ENCODE results near the gene LMF1. TPM values are rescaled to one million over a fixed set of nuclear protein-coding genes. Genes with fewer than 3 reads are reported as not detected.

LMF1 gene
- polyA plus RNA-seq, 1 donor from 2014 or later = 16.2 TPM

GRCh38 chr16:922051-922450 is 48.7 kb downstream of the LMF1 start:
- H3K9me2 ChIP-seq (ENCODE audit: insufficient read depth, low read length) = no peaks in the 10 kb centered on the region
- TF ChIP-seq TAF1 (IDR thresholded peaks at IDR 0.05; ENCODE audit: low read depth) (no peak), RAD21 (conservative IDR thresholded peaks at IDR 0.05) (no peak), CTCF (IDR thresholded peaks at IDR 0.05; ENCODE audit: poor library complexity, severe bottlenecking) (no peak), EZH2 (IDR thresholded peaks at IDR 0.05; ENCODE audit: borderline replicate concordance, insufficient read depth, low read length, poor library complexity, severe bottlenecking) (no peak), EP300 (conservative IDR thresholded peaks at IDR 0.05; ENCODE audit: poor library complexity, severe bottlenecking) (no peak), POLR2AphosphoS5 (IDR thresholded peaks at IDR 0.05) (no peak), REST (IDR thresholded peaks at IDR 0.05; ENCODE audit: borderline replicate concordance) (no peak)
- H3K9me3 ChIP-seq (ENCODE audit: low read length) = no peaks in the 10 kb centered on the region
- no peak overlapping the region for H3K4me2 ChIP-seq (ENCODE audit: low read length)
- H3F3A ChIP-seq (ENCODE audit: insufficient read depth, low read length, poor library complexity, severe bottlenecking) = no peaks in the 10 kb centered on the region
- no peak overlapping the region for H3K4me3 ChIP-seq (ENCODE audit: low read length)
- H3K27ac ChIP-seq (ENCODE audit: low read length) = no peak overlapping the region
- no peaks in the 10 kb centered on the region for H4K20me1 ChIP-seq (ENCODE audit: insufficient read depth)
- H2AFZ ChIP-seq (ENCODE audit: low read depth, low read length) = no peak overlapping the region
- H3K36me3 ChIP-seq (ENCODE audit: insufficient read depth, low read length) = peaks cover 6% of the 10 kb centered on the region
- H3K27me3 ChIP-seq (ENCODE audit: insufficient read depth, low read depth, low read length) = no peaks in the 10 kb centered on the region
- no peak overlapping the region for H3K9ac ChIP-seq (ENCODE audit: low read length)
- H3K79me2 ChIP-seq (replicated peaks; ENCODE audit: insufficient read depth, low read length) = no peaks in the 10 kb centered on the region

GRCh38 chr16:921321-921905 is 49.4 kb downstream of the LMF1 start:
- Histone ChIP-seq H3K4me2 (ENCODE audit: low read length) (no peak overlapping the region), H4K20me1 (ENCODE audit: insufficient read depth) (no peaks in the 10 kb centered on the region), H2AFZ (ENCODE audit: low read depth, low read length) (no peak overlapping the region), H3F3A (ENCODE audit: insufficient read depth, low read length, poor library complexity, severe bottlenecking) (no peaks in the 10 kb centered on the region), H3K4me3 (ENCODE audit: low read length) (no peak overlapping the region), H3K79me2 (replicated peaks; ENCODE audit: insufficient read depth, low read length) (no peaks in the 10 kb centered on the region), H3K27ac (ENCODE audit: low read length) (no peak overlapping the region), H3K9ac (ENCODE audit: low read length) (no peak overlapping the region), H3K9me3 (ENCODE audit: low read length) (no peaks in the 10 kb centered on the region), H3K27me3 (ENCODE audit: insufficient read depth, low read depth, low read length) (no peaks in the 10 kb centered on the region), H3K36me3 (ENCODE audit: insufficient read depth, low read length) (peaks cover 6% of the 10 kb centered on the region), H3K9me2 (ENCODE audit: insufficient read depth, low read length) (no peaks in the 10 kb centered on the region)
- TF ChIP-seq RAD21 (conservative IDR thresholded peaks at IDR 0.05) = no peak
- no peak for TF ChIP-seq SMC3 (conservative IDR thresholded peaks at IDR 0.05; ENCODE audit: poor library complexity)
- TF ChIP-seq EP300 (conservative IDR thresholded peaks at IDR 0.05; ENCODE audit: poor library complexity, severe bottlenecking) = no peak
- TF ChIP-seq POLR2AphosphoS5 (IDR thresholded peaks at IDR 0.05) = no peak

- no peak overlapping the region for H3K9ac ChIP-seq (ENCODE audit: low read length)
- H2AFZ ChIP-seq (ENCODE audit: low read depth, low read length) = no peak overlapping the region
- H3K36me3 ChIP-seq (ENCODE audit: insufficient read depth, low read length) = no peaks in the 10 kb centered on the region
- H3F3A ChIP-seq (ENCODE audit: insufficient read depth, low read length, poor library complexity, severe bottlenecking) = no peaks in the 10 kb centered on the region
- no peak overlapping the region for H3K27ac ChIP-seq (ENCODE audit: low read length)
- no peaks in the 10 kb centered on the region for H3K27me3 ChIP-seq (ENCODE audit: insufficient read depth, low read depth, low read length)
- no peaks in the 10 kb centered on the region for H3K79me2 ChIP-seq (replicated peaks; ENCODE audit: insufficient read depth, low read length)
- TF ChIP-seq REST (IDR thresholded peaks at IDR 0.05; ENCODE audit: borderline replicate concordance) = no peak
- no peak for TF ChIP-seq SMC3 (conservative IDR thresholded peaks at IDR 0.05; ENCODE audit: poor library complexity)
- no peak for TF ChIP-seq RAD21 (conservative IDR thresholded peaks at IDR 0.05)
- TF ChIP-seq EP300 (conservative IDR thresholded peaks at IDR 0.05; ENCODE audit: poor library complexity, severe bottlenecking) = no peak
- no peak for TF ChIP-seq POLR2AphosphoS5 (IDR thresholded peaks at IDR 0.05)
- TF ChIP-seq EZH2 (IDR thresholded peaks at IDR 0.05; ENCODE audit: borderline replicate concordance, insufficient read depth, low read length, poor library complexity, severe bottlenecking) = no peak
- no peaks in the 10 kb centered on the region for H4K20me1 ChIP-seq (ENCODE audit: insufficient read depth)
- no peaks in the 10 kb centered on the region for H3K9me3 ChIP-seq (ENCODE audit: low read length)
- H3K4me2 ChIP-seq (ENCODE audit: low read length) = no peak overlapping the region
- no peak overlapping the region for H3K4me3 ChIP-seq (ENCODE audit: low read length)
- no peaks in the 10 kb centered on the region for H3K9me2 ChIP-seq (ENCODE audit: insufficient read depth, low read length)
Observed at GRCh38 chr16:920717-921116, 50.1 kb downstream of the LMF1 start.

Measured in neural cell (in vitro differentiated cells).